BLaER1 treated with 17β-estradiol and CSF1 and Interleukin-3, amounts not matched to agents 10 nM and 100 nM (cell line): ENCODE results near the gene SPAG4.
A peak's percentile ranks its signal among the peaks of the same experiment; 100 is the strongest.

ENCODE experiments used
- H3K27ac ChIP-seq, 11 experiments: shearing (Covaris generic); formaldehyde crosslinking; 2 replicates each; pipeline ENCODE4 v1.8.1; 2022
- H3K27me3 ChIP-seq, 11 experiments: shearing (Covaris generic); formaldehyde crosslinking; 2 replicates each; pipeline ENCODE4 v1.8.1; 2022
- H3K36me3 ChIP-seq, 11 experiments: shearing (Covaris generic); formaldehyde crosslinking; 2 replicates each; pipeline ENCODE4 v1.8.1; 2022
- H3K4me1 ChIP-seq, 10 experiments: shearing (Covaris generic); formaldehyde crosslinking; 2 replicates each; pipeline ENCODE4 v1.8.1; 2022
- H3K4me2 ChIP-seq, 11 experiments: shearing (Covaris generic); formaldehyde crosslinking; 2 replicates each; pipeline ENCODE4 v1.8.1; 2022
- H3K4me3 ChIP-seq, 10 experiments: shearing (Covaris generic); formaldehyde crosslinking; 2 replicates each; pipeline ENCODE4 v1.8.1; 2022
- H3K9ac ChIP-seq, 11 experiments: shearing (Covaris generic); formaldehyde crosslinking; 2 replicates each; pipeline ENCODE4 v1.8.1; 2022
- H3K9me3 ChIP-seq, 11 experiments: shearing (Covaris generic); formaldehyde crosslinking; replicated peaks in 1 of 11; 2 replicates each; pipeline ENCODE4 v1.8.1; 2022
- H4K20me1 ChIP-seq, 11 experiments: shearing (Covaris generic); formaldehyde crosslinking; 2 replicates each; pipeline ENCODE4 v1.8.1; 2022
- Cebpa-rat ChIP-seq, 11 experiments: shearing (Covaris generic); IDR thresholded peaks; 2 replicates each; pipeline ENCODE4 v1.8.1; 2022

The SPAG4 gene

GRCh38 chr20:35653893-35654292 is 38.3 kb downstream of the SPAG4 start:
- Histone ChIP-seq H4K20me1 (peaks cover 83 to 100% (median 100%) of the 10 kb centered on the region in 11 experiments), H3K36me3 (peaks cover 68 to 98% (median 85%) of the 10 kb centered on the region in 11 experiments), H3K27ac (no peak overlapping the region)

GRCh38 chr20:35654415-35654814 is 38.8 kb downstream of the SPAG4 start:
- H3K36me3 ChIP-seq, result peaks cover 63 to 98% (median 84%) of the 10 kb centered on the region in 11 experiments
- no peaks in the 10 kb centered on the region for H3K9me3 ChIP-seq
- peaks cover 0 to 24% (median 4%) of the 10 kb centered on the region in 10 experiments; a peak in 5 of 20 replicates for H3K4me1 ChIP-seq
- H3K27ac ChIP-seq, result no peak overlapping the region
- peaks cover 83 to 100% (median 100%) of the 10 kb centered on the region in 11 experiments for H4K20me1 ChIP-seq
- TF ChIP-seq Cebpa-rat (IDR thresholded peaks at IDR 0.05), result no peak
- H3K4me2 ChIP-seq, result no peak overlapping the region
- no peak overlapping the region for H3K9ac ChIP-seq
- no peaks in the 10 kb centered on the region for H3K27me3 ChIP-seq
- H3K4me3 ChIP-seq, result no peak overlapping the region

More at GRCh38 chr20:35653893-35654292, 38.3 kb downstream of the SPAG4 start:
- H3K27me3 ChIP-seq, result no peaks in the 10 kb centered on the region
- H3K9me3 ChIP-seq, result no peaks in the 10 kb centered on the region
- peaks cover 0 to 19% (median 4%) of the 10 kb centered on the region in 10 experiments; a peak in 5 of 20 replicates for H3K4me1 ChIP-seq
- H3K9ac ChIP-seq, result no peak overlapping the region
- no peak for TF ChIP-seq Cebpa-rat (IDR thresholded peaks at IDR 0.05)
- no peak overlapping the region for H3K4me3 ChIP-seq
- no peak overlapping the region for H3K4me2 ChIP-seq

GRCh38 chr20:35657271-35657670 is 41.6 kb downstream of the SPAG4 start:
- H3K36me3 ChIP-seq, result peaks cover 47 to 84% (median 65%) of the 10 kb centered on the region in 11 experiments
- peaks cover 95 to 100% (median 100%) of the 10 kb centered on the region in 11 experiments for H4K20me1 ChIP-seq
- H3K4me3 ChIP-seq, result no peak overlapping the region
- H3K9me3 ChIP-seq, result peaks cover 0 to 4% (median 0%) of the 10 kb centered on the region in 11 experiments; a peak in 1 of 22 replicates
- H3K4me2 ChIP-seq, result peak overlapping the region in 3 of 11 experiments; percentile 1 to 36 (median 1); a peak in 2 of 22 replicates
- no peak overlapping the region; a peak in 1 of 22 replicates for H3K27ac ChIP-seq
- no peak for TF ChIP-seq Cebpa-rat (IDR thresholded peaks at IDR 0.05)
- H3K9ac ChIP-seq, result no peak overlapping the region
- H3K4me1 ChIP-seq, result peaks cover 22 to 52% (median 29%) of the 10 kb centered on the region in 10 experiments
- no peaks in the 10 kb centered on the region for H3K27me3 ChIP-seq

- H3K36me3 ChIP-seq, result peaks cover 16 to 54% (median 34%) of the 10 kb centered on the region in 11 experiments
- H3K4me1 ChIP-seq, result peaks cover 29 to 63% (median 42%) of the 10 kb centered on the region in 10 experiments
- no peak overlapping the region for H3K27ac ChIP-seq
Measured at GRCh38 chr20:35660122-35660937, 44.7 kb downstream of the SPAG4 start.

GRCh38 chr20:35661053-35661452 is 45.4 kb downstream of the SPAG4 start:
- Histone ChIP-seq H3K4me3 (peak overlapping the region in 7 of 10 experiments; percentile 83 to 95 (median 88); a peak in 8 of 20 replicates), H3K4me1 (peaks cover 29 to 63% (median 42%) of the 10 kb centered on the region in 10 experiments), H3K9me3 (peaks cover 0 to 4% (median 0%) of the 10 kb centered on the region in 11 experiments; a peak in 1 of 22 replicates), H3K9ac (peak overlapping the region in 6 of 11 experiments; percentile 24 to 99 (median 98); a peak in 8 of 22 replicates), H3K27me3 (no peaks in the 10 kb centered on the region), H3K4me2 (peak overlapping the region; percentile 86 to 98 (median 92)), H3K36me3 (peaks cover 16 to 47% (median 29%) of the 10 kb centered on the region in 11 experiments), H3K27ac (no peak overlapping the region; a peak in 1 of 22 replicates), H4K20me1 (peaks cover 78 to 83% (median 81%) of the 10 kb centered on the region in 11 experiments)
- TF ChIP-seq Cebpa-rat (IDR thresholded peaks at IDR 0.05), result no peak

More at GRCh38 chr20:35660122-35660937, 44.7 kb downstream of the SPAG4 start:
- H3K9me3 ChIP-seq, result peaks cover 0 to 4% (median 0%) of the 10 kb centered on the region in 11 experiments; a peak in 1 of 22 replicates
- no peak overlapping the region for H3K4me3 ChIP-seq
- no peak for TF ChIP-seq Cebpa-rat (IDR thresholded peaks at IDR 0.05)
- no peaks in the 10 kb centered on the region for H3K27me3 ChIP-seq
- H4K20me1 ChIP-seq, result peaks cover 85 to 90% (median 87%) of the 10 kb centered on the region in 11 experiments
- peak overlapping the region in 2 of 11 experiments; percentile 52 to 98; a peak in 2 of 22 replicates for H3K9ac ChIP-seq
- H3K4me2 ChIP-seq, result peak overlapping the region; percentile 86 to 98 (median 92)

GRCh38 chr20:35661908-35662307 is 46.3 kb downstream of the SPAG4 start:
- Histone ChIP-seq H3K9ac (peak overlapping the region in 10 of 11 experiments; percentile 3 to 99 (median 73); a peak in 12 of 22 replicates), H4K20me1 (peaks cover 70 to 74% (median 72%) of the 10 kb centered on the region in 11 experiments), H3K27me3 (no peaks in the 10 kb centered on the region)

GRCh38 chr20:35662551-35662950 is 46.9 kb downstream of the SPAG4 start:
- H3K36me3 ChIP-seq, result peaks cover 3 to 35% (median 15%) of the 10 kb centered on the region in 11 experiments; a peak in 20 of 22 replicates
- H3K4me1 ChIP-seq, result peaks cover 29 to 56% (median 41%) of the 10 kb centered on the region in 10 experiments
- peaks cover 0 to 4% (median 0%) of the 10 kb centered on the region in 11 experiments; a peak in 1 of 22 replicates for H3K9me3 ChIP-seq
- peak overlapping the region in 10 of 11 experiments; percentile 94 to 99 (median 98); a peak in 18 of 22 replicates for H3K9ac ChIP-seq
- no peaks in the 10 kb centered on the region for H3K27me3 ChIP-seq
- H3K4me2 ChIP-seq, result peak overlapping the region; percentile 86 to 98 (median 92)
- peak overlapping the region; percentile 83 to 95 (median 89) for H3K4me3 ChIP-seq
- TF ChIP-seq Cebpa-rat (IDR thresholded peaks at IDR 0.05), result no peak
- H4K20me1 ChIP-seq, result peaks cover 63 to 68% (median 66%) of the 10 kb centered on the region in 11 experiments
- peak overlapping the region in 1 of 11 experiments; percentile 99; a peak in 2 of 22 replicates for H3K27ac ChIP-seq

More at GRCh38 chr20:35661908-35662307, 46.3 kb downstream of the SPAG4 start:
- Histone ChIP-seq H3K27ac (peak overlapping the region in 2 of 11 experiments; percentile 17 to 31; a peak in 3 of 22 replicates), H3K4me1 (peaks cover 29 to 62% (median 42%) of the 10 kb centered on the region in 10 experiments), H3K4me3 (peak overlapping the region; percentile 83 to 95 (median 89); a peak in 15 of 20 replicates), H3K9me3 (peaks cover 0 to 4% (median 0%) of the 10 kb centered on the region in 11 experiments; a peak in 1 of 22 replicates), H3K4me2 (peak overlapping the region; percentile 86 to 98 (median 92)), H3K36me3 (peaks cover 9 to 38% (median 21%) of the 10 kb centered on the region in 11 experiments; a peak in 19 of 22 replicates)
- no peak for TF ChIP-seq Cebpa-rat (IDR thresholded peaks at IDR 0.05)
